ENCODE results near the gene KMT5C.

KMT5C gene

GRCh38 chr19:55389386-55390317 is 50.0 kb downstream of the KMT5C start:
- TF ChIP-seq, protein P1, sequence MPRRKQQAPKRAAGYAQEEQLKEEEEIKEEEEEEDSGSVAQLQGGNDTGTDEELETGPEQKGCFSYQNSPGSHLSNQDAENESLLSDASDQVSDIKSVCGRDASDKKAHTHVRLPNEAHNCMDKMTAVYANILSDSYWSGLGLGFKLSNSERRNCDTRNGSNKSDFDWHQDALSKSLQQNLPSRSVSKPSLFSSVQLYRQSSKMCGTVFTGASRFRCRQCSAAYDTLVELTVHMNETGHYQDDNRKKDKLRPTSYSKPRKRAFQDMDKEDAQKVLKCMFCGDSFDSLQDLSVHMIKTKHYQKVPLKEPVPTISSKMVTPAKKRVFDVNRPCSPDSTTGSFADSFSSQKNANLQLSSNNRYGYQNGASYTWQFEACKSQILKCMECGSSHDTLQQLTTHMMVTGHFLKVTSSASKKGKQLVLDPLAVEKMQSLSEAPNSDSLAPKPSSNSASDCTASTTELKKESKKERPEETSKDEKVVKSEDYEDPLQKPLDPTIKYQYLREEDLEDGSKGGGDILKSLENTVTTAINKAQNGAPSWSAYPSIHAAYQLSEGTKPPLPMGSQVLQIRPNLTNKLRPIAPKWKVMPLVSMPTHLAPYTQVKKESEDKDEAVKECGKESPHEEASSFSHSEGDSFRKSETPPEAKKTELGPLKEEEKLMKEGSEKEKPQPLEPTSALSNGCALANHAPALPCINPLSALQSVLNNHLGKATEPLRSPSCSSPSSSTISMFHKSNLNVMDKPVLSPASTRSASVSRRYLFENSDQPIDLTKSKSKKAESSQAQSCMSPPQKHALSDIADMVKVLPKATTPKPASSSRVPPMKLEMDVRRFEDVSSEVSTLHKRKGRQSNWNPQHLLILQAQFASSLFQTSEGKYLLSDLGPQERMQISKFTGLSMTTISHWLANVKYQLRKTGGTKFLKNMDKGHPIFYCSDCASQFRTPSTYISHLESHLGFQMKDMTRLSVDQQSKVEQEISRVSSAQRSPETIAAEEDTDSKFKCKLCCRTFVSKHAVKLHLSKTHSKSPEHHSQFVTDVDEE (CRISPR knock-in tag; IDR thresholded peaks at IDR 0.05): no peak
- TF ChIP-seq PPARA (CRISPR knock-in tag; IDR thresholded peaks at IDR 0.05; ENCODE audit: borderline replicate concordance) (no peak), ARNTL (CRISPR knock-in tag; IDR thresholded peaks at IDR 0.05; ENCODE audit: borderline replicate concordance, low read depth) (no peak), ISL1 (CRISPR knock-in tag; IDR thresholded peaks at IDR 0.05) (no peak), ZNF565 (CRISPR knock-in tag; conservative IDR thresholded peaks at IDR 0.05; ENCODE audit: low read depth) (no peak), ZNF70 (CRISPR knock-in tag; IDR thresholded peaks at IDR 0.05) (no peak), GLIS3 (CRISPR knock-in tag; IDR thresholded peaks at IDR 0.05) (no peak), PATZ1 (CRISPR knock-in tag; IDR thresholded peaks at IDR 0.05; ENCODE audit: borderline replicate concordance) (no peak)
- TF ChIP-seq, protein P2, sequence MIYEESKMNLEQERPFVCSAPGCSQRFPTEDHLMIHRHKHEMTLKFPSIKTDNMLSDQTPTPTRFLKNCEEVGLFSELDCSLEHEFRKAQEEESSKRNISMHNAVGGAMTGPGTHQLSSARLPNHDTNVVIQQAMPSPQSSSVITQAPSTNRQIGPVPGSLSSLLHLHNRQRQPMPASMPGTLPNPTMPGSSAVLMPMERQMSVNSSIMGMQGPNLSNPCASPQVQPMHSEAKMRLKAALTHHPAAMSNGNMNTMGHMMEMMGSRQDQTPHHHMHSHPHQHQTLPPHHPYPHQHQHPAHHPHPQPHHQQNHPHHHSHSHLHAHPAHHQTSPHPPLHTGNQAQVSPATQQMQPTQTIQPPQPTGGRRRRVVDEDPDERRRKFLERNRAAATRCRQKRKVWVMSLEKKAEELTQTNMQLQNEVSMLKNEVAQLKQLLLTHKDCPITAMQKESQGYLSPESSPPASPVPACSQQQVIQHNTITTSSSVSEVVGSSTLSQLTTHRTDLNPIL (CRISPR knock-in tag; IDR thresholded peaks at IDR 0.05; ENCODE audit: low read depth): no peak
- no peak for ATAC-seq

- no peak for ATAC-seq
- TF ChIP-seq ESRRG (CRISPR knock-in tag; IDR thresholded peaks at IDR 0.05) (no peak), RARB (CRISPR knock-in tag; IDR thresholded peaks at IDR 0.05) (no peak), PATZ1 (CRISPR knock-in tag; IDR thresholded peaks at IDR 0.05; ENCODE audit: borderline replicate concordance) (no peak), ARNTL (CRISPR knock-in tag; IDR thresholded peaks at IDR 0.05; ENCODE audit: borderline replicate concordance, low read depth) (no peak), OSR1 (CRISPR knock-in tag; IDR thresholded peaks at IDR 0.05) (no peak), ZNF8 (CRISPR knock-in tag; IDR thresholded peaks at IDR 0.05) (no peak), PPARA (CRISPR knock-in tag; IDR thresholded peaks at IDR 0.05; ENCODE audit: borderline replicate concordance) (no peak), CSDC2 (CRISPR knock-in tag; IDR thresholded peaks at IDR 0.05) (no peak), GLIS3 (CRISPR knock-in tag; IDR thresholded peaks at IDR 0.05) (no peak), ISL1 (CRISPR knock-in tag; IDR thresholded peaks at IDR 0.05) (no peak), ZFP3 (CRISPR knock-in tag; IDR thresholded peaks at IDR 0.05) (no peak)
- TF ChIP-seq, protein P1 (CRISPR knock-in tag; IDR thresholded peaks at IDR 0.05): no peak
- TF ChIP-seq, protein P3, sequence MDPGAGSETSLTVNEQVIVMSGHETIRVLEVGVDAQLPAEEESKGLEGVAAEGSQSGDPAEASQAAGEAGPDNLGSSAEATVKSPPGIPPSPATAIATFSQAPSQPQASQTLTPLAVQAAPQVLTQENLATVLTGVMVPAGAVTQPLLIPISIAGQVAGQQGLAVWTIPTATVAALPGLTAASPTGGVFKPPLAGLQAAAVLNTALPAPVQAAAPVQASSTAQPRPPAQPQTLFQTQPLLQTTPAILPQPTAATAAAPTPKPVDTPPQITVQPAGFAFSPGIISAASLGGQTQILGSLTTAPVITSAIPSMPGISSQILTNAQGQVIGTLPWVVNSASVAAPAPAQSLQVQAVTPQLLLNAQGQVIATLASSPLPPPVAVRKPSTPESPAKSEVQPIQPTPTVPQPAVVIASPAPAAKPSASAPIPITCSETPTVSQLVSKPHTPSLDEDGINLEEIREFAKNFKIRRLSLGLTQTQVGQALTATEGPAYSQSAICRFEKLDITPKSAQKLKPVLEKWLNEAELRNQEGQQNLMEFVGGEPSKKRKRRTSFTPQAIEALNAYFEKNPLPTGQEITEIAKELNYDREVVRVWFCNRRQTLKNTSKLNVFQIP (CRISPR knock-in tag; IDR thresholded peaks at IDR 0.05; ENCODE audit: borderline replicate concordance, low read depth): no peak
- TF ChIP-seq, protein P4, sequence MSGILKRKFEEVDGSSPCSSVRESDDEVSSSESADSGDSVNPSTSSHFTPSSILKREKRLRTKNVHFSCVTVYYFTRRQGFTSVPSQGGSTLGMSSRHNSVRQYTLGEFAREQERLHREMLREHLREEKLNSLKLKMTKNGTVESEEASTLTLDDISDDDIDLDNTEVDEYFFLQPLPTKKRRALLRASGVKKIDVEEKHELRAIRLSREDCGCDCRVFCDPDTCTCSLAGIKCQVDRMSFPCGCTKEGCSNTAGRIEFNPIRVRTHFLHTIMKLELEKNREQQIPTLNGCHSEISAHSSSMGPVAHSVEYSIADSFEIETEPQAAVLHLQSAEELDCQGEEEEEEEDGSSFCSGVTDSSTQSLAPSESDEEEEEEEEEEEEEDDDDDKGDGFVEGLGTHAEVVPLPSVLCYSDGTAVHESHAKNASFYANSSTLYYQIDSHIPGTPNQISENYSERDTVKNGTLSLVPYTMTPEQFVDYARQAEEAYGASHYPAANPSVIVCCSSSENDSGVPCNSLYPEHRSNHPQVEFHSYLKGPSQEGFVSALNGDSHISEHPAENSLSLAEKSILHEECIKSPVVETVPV (CRISPR knock-in tag; IDR thresholded peaks at IDR 0.05): no peak
Measured at GRCh38 chr19:55390461-55390880, 50.8 kb downstream of the KMT5C start.

All from SK-N-SH treated with all-trans-retinoic acid at 6 μM for 48 hours (cell line).